Body of pancreas (tissue), 4 donors: ENCODE measurements around the gene TEAD3. TPM values are rescaled to one million over a fixed set of nuclear protein-coding genes. Genes with fewer than 3 reads are reported as not detected.
"Not testable (repeated sequence)": the region's sequence is repeated elsewhere in the genome, so short reads cannot be mapped to it uniquely, and the experiment has no call there.

Source experiments
- ATAC-seq: fragments of 150-250 bp; one replicate; pipeline ENCODE4 v1.9.1; 2016
- DNase-seq, 4 donors: peaks; one replicate each; pipeline ENCODE4 v3.0.0-alpha.2; 2019
- H3K27ac ChIP-seq, 4 donors: fragments of 200-600 bp; sonication (generic); 1 replicate in 3 of 4; 2 replicates in 1 of 4; pipeline versions ENCODE4 v1.5.1 to v1.6.1; 2016 to 2019; ENCODE audit warnings: mild to moderate bottlenecking in 1 of 4, mixed read lengths in 1 of 4, moderate library complexity in 1 of 4
- H3K27me3 ChIP-seq, 2 donors: fragments of 200-600 bp; sonication (generic); one replicate each; pipeline ENCODE4 v1.6.0; 2016; ENCODE audit warnings: mild to moderate bottlenecking in 1 of 2
- H3K36me3 ChIP-seq, 2 donors: fragments of 200-600 bp; sonication (generic); replicated peaks in 1 of 2; 2 replicates each; pipeline ENCODE4 v1.5.1; 2016; ENCODE audit warnings: low read depth in 2 of 2; ENCODE audit not compliant: insufficient read depth in 1 of 2
- H3K4me1 ChIP-seq: fragments of 200-600 bp; sonication (generic); one replicate; pipeline ENCODE4 v1.6.0; 2016
- H3K4me3 ChIP-seq, 2 donors: fragments of 200-600 bp; sonication (generic); 1 replicate in 1 of 2; 2 replicates in 1 of 2; pipeline ENCODE4 v1.5.1; 2016 to 2019
- H3K9me3 ChIP-seq, 3 donors: fragments of 200-600 bp; sonication (generic); 1 replicate in 2 of 3; 2 replicates in 1 of 3; pipeline ENCODE4 v1.5.1; 2016
- CTCF ChIP-seq, 7 experiments: fragments of 450-650 bp in 4 of 7; fragments of 200-600 bp in 3 of 7; sonication (generic) in 3 of 7; IDR thresholded peaks; one replicate each; pipeline ENCODE4 v1.5.1; 2016 to 2019; ENCODE audit warnings: antibody characterized with exemption in 7 of 7
- POLR2A ChIP-seq, 3 donors: fragments of 450-650 bp; IDR thresholded peaks; one replicate each; pipeline ENCODE4 v1.6.1; 2016; ENCODE audit warnings: antibody characterized with exemption in 3 of 3, mild to moderate bottlenecking in 2 of 3
- WGBS, 2 donors: methylation state at CpG; one replicate each; pipeline ENCODE4 v1.1.5; 2017; 5-methylcytosine and 5-hydroxymethylcytosine counted together
- intact Hi-C: fragments of 100-400 bp; cut with DNase I; formaldehyde crosslinking; loops from one replicate; pipeline ENCODE4 v1.15.1; 2023
- total RNA-seq, 2 donors: library from RNA; depleted of rRNA; stranded (reverse); fragments of >200 nt; gene quantifications; one replicate each; pipeline ENCODE4 v1.1.0, GENCODE V29; 2016

The TEAD3 gene
- total RNA-seq, 2 donors from 2014 or later, result 6.5 to 8.9 TPM

- TF ChIP-seq POLR2A (IDR thresholded peaks at IDR 0.05), result no peak
- TF ChIP-seq CTCF (IDR thresholded peaks at IDR 0.05), result no peak
- Histone ChIP-seq H3K9me3 (no peaks in the 10 kb centered on the region), H3K27ac (no peak overlapping the region), H3K4me3 (no peak overlapping the region), H3K4me1 (no peaks in the 10 kb centered on the region), H3K27me3 (no peaks in the 10 kb centered on the region), H3K36me3 (no peaks in the 10 kb centered on the region)
- ATAC-seq, result no peak
- DNase-seq, result no peak
- 69 to 81% methylated on average over 3 of the region's 3 CpGs for WGBS, 2 donors
- intact Hi-C loops, result no loop called here
Measured at GRCh38 chr6:35539223-35539622, 42.3 kb upstream of the TEAD3 start.

- ATAC-seq, H3K4me1 ChIP-seq, H3K4me3 ChIP-seq, H3K27me3 ChIP-seq, H3K27ac ChIP-seq, H3K9me3 ChIP-seq, intact Hi-C loops, H3K36me3 ChIP-seq, DNase-seq: not testable (repeated sequence)
- 70 to 89% methylated on average over 5 to 6 of the region's 6 CpGs for WGBS, 2 donors
Measured at GRCh38 chr6:35535847-35536246, 39.0 kb upstream of the TEAD3 start.

- intact Hi-C loops, result no loop called here
- no peaks in the 10 kb centered on the region for H3K4me1 ChIP-seq
- H3K27ac ChIP-seq, result no peak overlapping the region
- no peak for TF ChIP-seq POLR2A (IDR thresholded peaks at IDR 0.05)
- no peak for TF ChIP-seq CTCF (IDR thresholded peaks at IDR 0.05)
- DNase-seq, result no peak
- H3K27me3 ChIP-seq, result no peaks in the 10 kb centered on the region
- no peak overlapping the region for H3K4me3 ChIP-seq
- 56 to 60% methylated on average over 11 of the region's 11 CpGs for WGBS, 2 donors
- H3K9me3 ChIP-seq, result no peaks in the 10 kb centered on the region
- no peaks in the 10 kb centered on the region for H3K36me3 ChIP-seq
- no peak for ATAC-seq
Measured at GRCh38 chr6:35534407-35535170, 37.7 kb upstream of the TEAD3 start.

GRCh38 chr6:35533981-35534380 is 37.1 kb upstream of the TEAD3 start:
- DNase-seq, result no peak
- intact Hi-C loops, result no loop called here
- H3K4me1 ChIP-seq, result no peaks in the 10 kb centered on the region
- no peak overlapping the region for H3K27ac ChIP-seq
- TF ChIP-seq POLR2A (IDR thresholded peaks at IDR 0.05) (no peak), CTCF (IDR thresholded peaks at IDR 0.05) (no peak)
- no peak overlapping the region for H3K4me3 ChIP-seq
- no peak for ATAC-seq
- H3K9me3 ChIP-seq, result no peaks in the 10 kb centered on the region
- H3K27me3 ChIP-seq, result no peaks in the 10 kb centered on the region
- WGBS, 2 donors, result 73 to 85% methylated on average over 6 of the region's 6 CpGs
- no peaks in the 10 kb centered on the region for H3K36me3 ChIP-seq

- Histone ChIP-seq H3K27me3 (no peaks in the 10 kb centered on the region), H3K4me1 (no peaks in the 10 kb centered on the region), H3K27ac (no peak overlapping the region), H3K36me3 (no peaks in the 10 kb centered on the region), H3K9me3 (no peaks in the 10 kb centered on the region), H3K4me3 (no peak overlapping the region)
- TF ChIP-seq POLR2A (IDR thresholded peaks at IDR 0.05) (no peak), CTCF (IDR thresholded peaks at IDR 0.05) (no peak)
- intact Hi-C loops, result no loop called here
- WGBS, 2 donors, result 73 to 86% methylated on average over 4 of the region's 4 CpGs
- no peak for ATAC-seq
- DNase-seq, result no peak
Measured at GRCh38 chr6:35532126-35532525, 35.2 kb upstream of the TEAD3 start.
